HepG2 (cell line): Measurements from ENCODE around the gene MASP1. TPM values are rescaled to one million over a fixed set of nuclear protein-coding genes. Genes with fewer than 3 reads are reported as not detected.

Experiments
- ATAC-seq: fragments of 200-7000 bp; cut with Tn5 transposase; 3 replicates; pipeline ENCODE4 v1.9.1; 2020; ENCODE audit warnings: mild to moderate bottlenecking, moderate library complexity
- BruUV-seq: library from RNA; stranded (reverse); fragments of 400-500 nt; replicated peaks from 2 replicates; lab custom pipeline; 2021; lab: Mats Ljungman, UMichigan
- CTCF ChIA-PET: fragments of 300-600 bp; formaldehyde crosslinking; extraction: SDS; loops from one replicate; lab custom pipeline; 2021; ENCODE audit warnings: low total read pairs, inconsistent platforms, low intra/inter-chr PET ratio; lab: Yijun Ruan, JAX
- POLR2A ChIA-PET: fragments of 350-600 bp; sonication (Branson Sonifier 250); formaldehyde crosslinking; loops from one replicate; lab custom pipeline; 2020; ENCODE audit warnings: antibody characterized with exemption, inconsistent platforms; lab: Yijun Ruan, JAX
- DNase-seq: peaks from one replicate; pipeline ENCODE4 v3.0.0-alpha.2; 2015; ENCODE audit warnings: low spot score
- FAIRE-seq: peaks from 3 replicates; lab custom pipeline; 2011; peaks lifted over from hg19 to GRCh38; lab: Jason Lieb, UNC
- H2AFZ ChIP-seq: one replicate; pipeline ENCODE4 v1.6.1; 2011; ENCODE audit warnings: low read length, inconsistent platforms
- H3K27ac ChIP-seq: fragments of 300-600 bp; 3 replicates; pipeline ENCODE4 v1.8.0; 2011; ENCODE audit warnings: mixed run types, mild to moderate bottlenecking, mixed read lengths, low read length, inconsistent platforms; ENCODE audit not compliant: insufficient read depth; ENCODE audit errors: extremely low read length
- H3K27me3 ChIP-seq, 2 experiments: fragments of 200-600 bp in 1 of 2; 2 replicates in 1 of 2; 3 replicates in 1 of 2; pipeline versions ENCODE4 v1.6.0 to v1.8.0; 2011; ENCODE audit warnings: low read length in 2 of 2, mild to moderate bottlenecking in 2 of 2, moderate library complexity in 2 of 2, inconsistent platforms in 1 of 2; ENCODE audit not compliant: insufficient read depth in 2 of 2, control insufficient read depth in 1 of 2
- H3K36me3 ChIP-seq, 2 experiments: fragments of 200-600 bp in 1 of 2; replicated peaks in 1 of 2; 2 replicates in 1 of 2; 3 replicates in 1 of 2; pipeline versions ENCODE4 v1.5.1 to v1.8.0; 2011; ENCODE audit warnings: low read length in 2 of 2, inconsistent platforms in 1 of 2; ENCODE audit not compliant: insufficient read depth in 2 of 2, control insufficient read depth in 1 of 2
- H3K4me1 ChIP-seq: 2 replicates; pipeline ENCODE4 v1.5.1; 2012; ENCODE audit warnings: low read length, inconsistent platforms; ENCODE audit not compliant: insufficient read depth
- H3K4me2 ChIP-seq: 2 replicates; pipeline ENCODE4 v1.6.0; 2011; ENCODE audit warnings: low read depth, low read length, inconsistent platforms
- H3K4me3 ChIP-seq, 3 experiments: fragments of 200-600 bp in 1 of 3; sonication (generic), shearing (Covaris generic) in 1 of 3; replicated peaks in 1 of 3; 2 replicates each; pipeline ENCODE4 v1.5.1; 2011 to 2016; ENCODE audit warnings: low read length in 3 of 3, inconsistent platforms in 2 of 3, low read depth in 2 of 3, mild to moderate bottlenecking in 2 of 3, control low read depth in 1 of 3, mixed read lengths in 1 of 3; ENCODE audit not compliant: insufficient read depth in 1 of 3
- H3K79me2 ChIP-seq: one replicate; pipeline ENCODE4 v1.6.1; 2011; ENCODE audit warnings: low read length, inconsistent platforms; ENCODE audit not compliant: insufficient read depth
- H3K9ac ChIP-seq: 2 replicates; pipeline ENCODE4 v1.6.0; 2011; ENCODE audit warnings: mild to moderate bottlenecking, low read depth, low read length, inconsistent platforms; ENCODE audit not compliant: insufficient read depth
- H3K9me3 ChIP-seq: 2 replicates; pipeline ENCODE4 v1.5.1; 2012; ENCODE audit warnings: mild to moderate bottlenecking, low read length
- H4K20me1 ChIP-seq: 2 replicates; pipeline ENCODE4 v1.6.0; 2011; ENCODE audit warnings: inconsistent platforms, mild to moderate bottlenecking, low read length, moderate library complexity; ENCODE audit not compliant: insufficient read depth
- IRX3 ChIP-seq: sonication (generic); formaldehyde crosslinking; IDR thresholded peaks from 2 replicates; pipeline ENCODE4 v1.8.1; 2023; ENCODE audit warnings: mild to moderate bottlenecking, low read depth, missing genetic modification reagents, borderline replicate concordance
- MAFG ChIP-seq: sonication (generic); formaldehyde crosslinking; IDR thresholded peaks from 2 replicates; pipeline ENCODE4 v1.5.1; 2020; ENCODE audit warnings: mild to moderate bottlenecking, missing genetic modification reagents
- PAWR ChIP-seq: sonication (generic); formaldehyde crosslinking; IDR thresholded peaks from 2 replicates; pipeline ENCODE4 v1.4.0; 2020; ENCODE audit warnings: missing genetic modification reagents, mild to moderate bottlenecking, borderline replicate concordance
- REPIN1 ChIP-seq: sonication (generic); formaldehyde crosslinking; IDR thresholded peaks from 2 replicates; pipeline ENCODE4 v1.8.0; 2022; ENCODE audit warnings: missing genetic modification reagents, low read depth, mild to moderate bottlenecking, borderline replicate concordance
- RORA ChIP-seq: sonication (generic); formaldehyde crosslinking; IDR thresholded peaks from 2 replicates; pipeline ENCODE4 v1.5.0; 2020; ENCODE audit warnings: mild to moderate bottlenecking, missing genetic modification reagents, moderate library complexity
- ZNF224 ChIP-seq: sonication (generic); formaldehyde crosslinking; IDR thresholded peaks from 2 replicates; pipeline ENCODE4 v1.5.0; 2020; ENCODE audit warnings: mild to moderate bottlenecking, missing genetic modification reagents
- ZNF546 ChIP-seq: sonication (generic); formaldehyde crosslinking; conservative IDR thresholded peaks from 2 replicates; pipeline ENCODE4 v1.8.1; 2023; ENCODE audit warnings: mild to moderate bottlenecking, missing genetic modification reagents
- ZNF674 ChIP-seq: sonication (generic); formaldehyde crosslinking; IDR thresholded peaks from 2 replicates; pipeline ENCODE4 v1.5.0; 2020; ENCODE audit warnings: low read depth, mild to moderate bottlenecking, missing genetic modification reagents
- WGBS: methylation state at CpG from one replicate; pipeline ENCODE4 v1.1.6; 2017; ENCODE audit warnings: low lambda C conversion rate; 5-methylcytosine and 5-hydroxymethylcytosine counted together
- in situ Hi-C: cut with HindIII; loops from 2 replicates; pipeline ENCODE4 v1.10.0; 2017; ENCODE audit warnings: low pct_unique_long_range_greater_than_20kb; ENCODE audit not compliant: extremely low pct_ligation_motif_present
- intact Hi-C: fragments of 100-400 bp; cut with micrococcal nuclease; formaldehyde crosslinking; loops from one replicate; pipeline ENCODE4 v1.10.0; 2022; ENCODE audit not compliant: unreplicated experiment
- polyA plus RNA-seq, 8 experiments: library from polyadenylated mRNA; depleted of rRNA in 3 of 8; stranded (reverse) in 7 of 8; unstranded in 1 of 8; fragments of >200 nt; fragmentation: Illumina TruSeq in 4 of 8; extraction: Trizol in 4 of 8; gene quantifications; 2 replicates each; pipeline versions ENCODE4 v1.2.1 to v1.2.3, GENCODE V29; 2011 to 2016; ENCODE audit warnings: low read depth in 4 of 8, missing spikeins in 1 of 8, mixed read lengths in 1 of 8; ENCODE audit not compliant: insufficient read depth in 1 of 8
- total RNA-seq, 5 experiments: library from RNA; depleted of rRNA; stranded (reverse); fragments of >200 nt; fragmentation: Illumina TruSeq; extraction: Trizol; gene quantifications; 2 replicates each; pipeline ENCODE4 v1.2.3, GENCODE V29; 2016; ENCODE audit warnings: low read depth in 1 of 5
- TF ChIP-seq, protein P1 (sequence below): sonication (generic); formaldehyde crosslinking; IDR thresholded peaks from 2 replicates; pipeline ENCODE4 v1.4.0; 2020; ENCODE audit warnings: missing genetic modification reagents
- TF ChIP-seq, protein P2 (sequence below): sonication (generic); formaldehyde crosslinking; IDR thresholded peaks from 2 replicates; pipeline ENCODE4 v1.9.0; 2021; ENCODE audit warnings: mild to moderate bottlenecking, missing genetic modification reagents
- TF ChIP-seq, protein P3 (sequence below): sonication (generic); formaldehyde crosslinking; IDR thresholded peaks from 2 replicates; pipeline ENCODE4 v1.4.0; 2020; ENCODE audit warnings: missing genetic modification reagents
- TF ChIP-seq, protein P4 (sequence below): IDR thresholded peaks from 2 replicates; pipeline ENCODE4 v1.6.1; 2018; ENCODE audit warnings: missing genetic modification reagents, mild to moderate bottlenecking, missing compliant biosample characterization

The MASP1 gene
- total and polyA plus RNA-seq, 2 of the 13 experiments (the other 11 are each of a cell fraction or from before 2014, with no cell fraction given): 10.8 to 56.0 TPM

DNA sequence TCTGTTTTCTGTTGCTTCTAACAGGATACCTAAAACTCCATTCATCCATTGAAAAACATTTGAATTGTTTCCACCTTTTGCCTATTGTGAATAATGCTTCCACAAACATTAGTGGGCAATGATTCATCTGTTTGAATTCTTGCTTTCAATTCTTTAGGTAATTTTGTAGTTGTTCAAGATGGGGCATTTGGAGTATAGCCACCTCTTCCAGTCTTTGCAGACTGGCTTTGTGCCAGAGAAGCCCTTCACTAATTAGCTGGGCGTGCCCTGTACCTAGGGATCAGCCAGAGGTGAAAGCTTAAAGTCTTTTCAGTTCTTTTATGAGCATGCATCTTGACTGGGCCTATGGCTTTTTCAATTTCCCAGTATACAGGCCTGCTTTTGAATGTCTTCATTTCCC, 83.4 kb downstream of the MASP1 start:
- Histone ChIP-seq H3K9me3 (no peaks in the 10 kb centered on the region), H3K36me3 (no peaks in the 10 kb centered on the region), H3K79me2 (no peaks in the 10 kb centered on the region), H3K4me2 (no peak overlapping the region), H3K4me3 (no peak overlapping the region), H4K20me1 (no peaks in the 10 kb centered on the region), H3K27me3 (peaks cover 1 to 6% of the 10 kb centered on the region in 2 experiments; a peak in 2 of 5 replicates), H3K4me1 (peaks cover 9% of the 10 kb centered on the region), H2AFZ (no peak overlapping the region), H3K9ac (no peak overlapping the region), H3K27ac (no peak overlapping the region)
- CTCF ChIA-PET: no interaction called here
- FAIRE-seq (no peak), ATAC-seq (no peak), DNase-seq (no peak)
- WGBS: 0% methylated on average over 1 of the region's 1 CpG
- in situ Hi-C loops: no loop called here
- BruUV-seq: no TSS peak
- intact Hi-C loops: no loop called here
- POLR2A ChIA-PET: no interaction called here
- no peak for TF ChIP-seq REPIN1 (CRISPR knock-in tag)
- TF ChIP-seq MAFG (CRISPR knock-in tag): no peak
- TF ChIP-seq ZNF546: no peak
- no peak for TF ChIP-seq IRX3 (CRISPR knock-in tag)
- TF ChIP-seq, protein P1, sequence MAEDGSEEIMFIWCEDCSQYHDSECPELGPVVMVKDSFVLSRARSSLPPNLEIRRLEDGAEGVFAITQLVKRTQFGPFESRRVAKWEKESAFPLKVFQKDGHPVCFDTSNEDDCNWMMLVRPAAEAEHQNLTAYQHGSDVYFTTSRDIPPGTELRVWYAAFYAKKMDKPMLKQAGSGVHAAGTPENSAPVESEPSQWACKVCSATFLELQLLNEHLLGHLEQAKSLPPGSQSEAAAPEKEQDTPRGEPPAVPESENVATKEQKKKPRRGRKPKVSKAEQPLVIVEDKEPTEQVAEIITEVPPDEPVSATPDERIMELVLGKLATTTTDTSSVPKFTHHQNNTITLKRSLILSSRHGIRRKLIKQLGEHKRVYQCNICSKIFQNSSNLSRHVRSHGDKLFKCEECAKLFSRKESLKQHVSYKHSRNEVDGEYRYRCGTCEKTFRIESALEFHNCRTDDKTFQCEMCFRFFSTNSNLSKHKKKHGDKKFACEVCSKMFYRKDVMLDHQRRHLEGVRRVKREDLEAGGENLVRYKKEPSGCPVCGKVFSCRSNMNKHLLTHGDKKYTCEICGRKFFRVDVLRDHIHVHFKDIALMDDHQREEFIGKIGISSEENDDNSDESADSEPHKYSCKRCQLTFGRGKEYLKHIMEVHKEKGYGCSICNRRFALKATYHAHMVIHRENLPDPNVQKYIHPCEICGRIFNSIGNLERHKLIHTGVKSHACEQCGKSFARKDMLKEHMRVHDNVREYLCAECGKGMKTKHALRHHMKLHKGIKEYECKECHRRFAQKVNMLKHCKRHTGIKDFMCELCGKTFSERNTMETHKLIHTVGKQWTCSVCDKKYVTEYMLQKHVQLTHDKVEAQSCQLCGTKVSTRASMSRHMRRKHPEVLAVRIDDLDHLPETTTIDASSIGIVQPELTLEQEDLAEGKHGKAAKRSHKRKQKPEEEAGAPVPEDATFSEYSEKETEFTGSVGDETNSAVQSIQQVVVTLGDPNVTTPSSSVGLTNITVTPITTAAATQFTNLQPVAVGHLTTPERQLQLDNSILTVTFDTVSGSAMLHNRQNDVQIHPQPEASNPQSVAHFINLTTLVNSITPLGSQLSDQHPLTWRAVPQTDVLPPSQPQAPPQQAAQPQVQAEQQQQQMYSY (CRISPR knock-in tag): no peak
- TF ChIP-seq, protein P2, sequence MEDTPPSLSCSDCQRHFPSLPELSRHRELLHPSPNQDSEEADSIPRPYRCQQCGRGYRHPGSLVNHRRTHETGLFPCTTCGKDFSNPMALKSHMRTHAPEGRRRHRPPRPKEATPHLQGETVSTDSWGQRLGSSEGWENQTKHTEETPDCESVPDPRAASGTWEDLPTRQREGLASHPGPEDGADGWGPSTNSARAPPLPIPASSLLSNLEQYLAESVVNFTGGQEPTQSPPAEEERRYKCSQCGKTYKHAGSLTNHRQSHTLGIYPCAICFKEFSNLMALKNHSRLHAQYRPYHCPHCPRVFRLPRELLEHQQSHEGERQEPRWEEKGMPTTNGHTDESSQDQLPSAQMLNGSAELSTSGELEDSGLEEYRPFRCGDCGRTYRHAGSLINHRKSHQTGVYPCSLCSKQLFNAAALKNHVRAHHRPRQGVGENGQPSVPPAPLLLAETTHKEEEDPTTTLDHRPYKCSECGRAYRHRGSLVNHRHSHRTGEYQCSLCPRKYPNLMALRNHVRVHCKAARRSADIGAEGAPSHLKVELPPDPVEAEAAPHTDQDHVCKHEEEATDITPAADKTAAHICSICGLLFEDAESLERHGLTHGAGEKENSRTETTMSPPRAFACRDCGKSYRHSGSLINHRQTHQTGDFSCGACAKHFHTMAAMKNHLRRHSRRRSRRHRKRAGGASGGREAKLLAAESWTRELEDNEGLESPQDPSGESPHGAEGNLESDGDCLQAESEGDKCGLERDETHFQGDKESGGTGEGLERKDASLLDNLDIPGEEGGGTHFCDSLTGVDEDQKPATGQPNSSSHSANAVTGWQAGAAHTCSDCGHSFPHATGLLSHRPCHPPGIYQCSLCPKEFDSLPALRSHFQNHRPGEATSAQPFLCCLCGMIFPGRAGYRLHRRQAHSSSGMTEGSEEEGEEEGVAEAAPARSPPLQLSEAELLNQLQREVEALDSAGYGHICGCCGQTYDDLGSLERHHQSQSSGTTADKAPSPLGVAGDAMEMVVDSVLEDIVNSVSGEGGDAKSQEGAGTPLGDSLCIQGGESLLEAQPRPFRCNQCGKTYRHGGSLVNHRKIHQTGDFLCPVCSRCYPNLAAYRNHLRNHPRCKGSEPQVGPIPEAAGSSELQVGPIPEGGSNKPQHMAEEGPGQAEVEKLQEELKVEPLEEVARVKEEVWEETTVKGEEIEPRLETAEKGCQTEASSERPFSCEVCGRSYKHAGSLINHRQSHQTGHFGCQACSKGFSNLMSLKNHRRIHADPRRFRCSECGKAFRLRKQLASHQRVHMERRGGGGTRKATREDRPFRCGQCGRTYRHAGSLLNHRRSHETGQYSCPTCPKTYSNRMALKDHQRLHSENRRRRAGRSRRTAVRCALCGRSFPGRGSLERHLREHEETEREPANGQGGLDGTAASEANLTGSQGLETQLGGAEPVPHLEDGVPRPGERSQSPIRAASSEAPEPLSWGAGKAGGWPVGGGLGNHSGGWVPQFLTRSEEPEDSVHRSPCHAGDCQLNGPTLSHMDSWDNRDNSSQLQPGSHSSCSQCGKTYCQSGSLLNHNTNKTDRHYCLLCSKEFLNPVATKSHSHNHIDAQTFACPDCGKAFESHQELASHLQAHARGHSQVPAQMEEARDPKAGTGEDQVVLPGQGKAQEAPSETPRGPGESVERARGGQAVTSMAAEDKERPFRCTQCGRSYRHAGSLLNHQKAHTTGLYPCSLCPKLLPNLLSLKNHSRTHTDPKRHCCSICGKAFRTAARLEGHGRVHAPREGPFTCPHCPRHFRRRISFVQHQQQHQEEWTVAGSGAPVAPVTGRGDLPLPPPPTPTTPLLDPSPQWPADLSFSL (CRISPR knock-in tag): no peak
- TF ChIP-seq, protein P3, sequence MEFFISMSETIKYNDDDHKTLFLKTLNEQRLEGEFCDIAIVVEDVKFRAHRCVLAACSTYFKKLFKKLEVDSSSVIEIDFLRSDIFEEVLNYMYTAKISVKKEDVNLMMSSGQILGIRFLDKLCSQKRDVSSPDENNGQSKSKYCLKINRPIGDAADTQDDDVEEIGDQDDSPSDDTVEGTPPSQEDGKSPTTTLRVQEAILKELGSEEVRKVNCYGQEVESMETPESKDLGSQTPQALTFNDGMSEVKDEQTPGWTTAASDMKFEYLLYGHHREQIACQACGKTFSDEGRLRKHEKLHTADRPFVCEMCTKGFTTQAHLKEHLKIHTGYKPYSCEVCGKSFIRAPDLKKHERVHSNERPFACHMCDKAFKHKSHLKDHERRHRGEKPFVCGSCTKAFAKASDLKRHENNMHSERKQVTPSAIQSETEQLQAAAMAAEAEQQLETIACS (CRISPR knock-in tag): no peak
- TF ChIP-seq, protein P4, sequence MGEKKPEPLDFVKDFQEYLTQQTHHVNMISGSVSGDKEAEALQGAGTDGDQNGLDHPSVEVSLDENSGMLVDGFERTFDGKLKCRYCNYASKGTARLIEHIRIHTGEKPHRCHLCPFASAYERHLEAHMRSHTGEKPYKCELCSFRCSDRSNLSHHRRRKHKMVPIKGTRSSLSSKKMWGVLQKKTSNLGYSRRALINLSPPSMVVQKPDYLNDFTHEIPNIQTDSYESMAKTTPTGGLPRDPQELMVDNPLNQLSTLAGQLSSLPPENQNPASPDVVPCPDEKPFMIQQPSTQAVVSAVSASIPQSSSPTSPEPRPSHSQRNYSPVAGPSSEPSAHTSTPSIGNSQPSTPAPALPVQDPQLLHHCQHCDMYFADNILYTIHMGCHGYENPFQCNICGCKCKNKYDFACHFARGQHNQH: no peak
- TF ChIP-seq ZNF224 (CRISPR knock-in tag): no peak
- no peak for TF ChIP-seq PAWR
- TF ChIP-seq RORA: no peak
- no peak for TF ChIP-seq ZNF674 (CRISPR knock-in tag)
